ENCODE data around the gene RABAC1. TPM values are rescaled to one million over a fixed set of nuclear protein-coding genes. Genes with fewer than 3 reads are reported as not detected.

The RABAC1 gene
- total and polyA plus RNA-seq, 2 experiments from 2014 or later: 405 to 470 TPM

DNA sequence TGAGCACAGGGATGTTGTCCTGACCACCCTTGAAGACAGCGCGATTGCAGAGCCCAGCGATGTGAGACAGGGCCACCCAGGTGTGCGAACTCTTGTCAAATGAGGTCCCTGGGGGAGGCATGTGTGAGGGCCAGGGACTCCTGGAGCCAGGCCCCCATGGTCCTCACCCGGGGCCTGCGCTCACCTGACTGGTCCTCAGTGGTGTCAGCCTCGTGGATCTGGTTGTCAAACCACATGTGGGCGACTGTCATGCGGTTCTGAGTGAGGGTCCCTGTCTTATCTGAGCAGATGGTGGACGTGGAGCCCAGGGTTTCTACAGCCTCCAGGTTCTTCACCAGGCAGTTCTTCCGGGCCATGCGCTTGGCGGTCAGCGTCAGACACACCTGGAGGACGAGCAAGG lies 22.6 kb upstream of the RABAC1 start:
- Histone ChIP-seq H3K9me3 (ENCODE audit: low read depth) (no peaks in the 10 kb centered on the region), H3K4me1 (ENCODE audit: insufficient read depth) (no peaks in the 10 kb centered on the region), H3K36me3 (ENCODE audit: low read depth) (no peaks in the 10 kb centered on the region), H2AFZ (no peak overlapping the region), H3K9me2 (ENCODE audit: insufficient read depth) (no peaks in the 10 kb centered on the region), H3K27ac (no peak overlapping the region), H3K79me2 (ENCODE audit: insufficient read depth) (no peaks in the 10 kb centered on the region), H3K9ac (no peak overlapping the region), H3K4me3 (no peak overlapping the region), H3K27me3 (replicated peaks; ENCODE audit: insufficient read depth) (peaks cover under 1% of the 10 kb centered on the region; the same call in 1 of the 2 replicates), H3K4me2 (ENCODE audit: unreplicated experiment) (no peak overlapping the region), H3F3A (ENCODE audit: insufficient read depth) (no peaks in the 10 kb centered on the region), H4K20me1 (ENCODE audit: insufficient read depth) (no peaks in the 10 kb centered on the region)
- in situ Hi-C loops (cut with MboI): no loop called here
- no peak for DNase-seq
- 79% methylated on average over 12 to 15 of the region's 15 CpGs for WGBS, 2 experiments (ENCODE audit: low coverage in 1 of 2, low lambda C conversion rate in 2 of 2, missing lambda C conversion rate in 2 of 2)
- no peak for TF ChIP-seq EZH2phosphoT487 (IDR thresholded peaks at IDR 0.05; ENCODE audit: insufficient read depth, low read depth)
- TF ChIP-seq EZH2 (IDR thresholded peaks at IDR 0.05; ENCODE audit: insufficient read depth, poor library complexity, severe bottlenecking): no peak

DNA sequence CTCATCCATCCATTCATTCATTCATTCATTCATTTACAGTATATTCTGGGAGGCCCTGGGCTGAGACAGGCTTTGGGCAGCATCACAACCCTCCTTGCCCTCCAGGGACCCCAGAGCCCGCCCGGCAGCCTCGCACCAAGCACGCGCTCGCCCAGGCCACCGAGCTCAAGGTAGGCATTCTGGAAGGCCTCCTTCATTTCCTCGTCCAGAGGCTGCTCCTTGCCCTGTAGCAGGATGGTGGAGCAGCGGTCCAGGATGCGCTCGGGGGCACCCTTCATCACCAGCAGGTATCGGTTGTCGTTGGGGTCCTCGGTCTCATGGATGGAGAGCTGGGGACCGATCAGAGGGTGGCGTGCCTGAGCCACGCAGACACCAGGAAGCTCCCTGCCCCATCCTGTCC lies 19.3 kb upstream of the RABAC1 start:
- Histone ChIP-seq H3K9ac (no peak overlapping the region), H3K9me3 (ENCODE audit: low read depth) (no peaks in the 10 kb centered on the region), H3K4me3 (no peak overlapping the region), H3K27ac (no peak overlapping the region), H3K4me2 (ENCODE audit: unreplicated experiment) (no peak overlapping the region), H3K27me3 (replicated peaks; ENCODE audit: insufficient read depth) (no peaks in the 10 kb centered on the region; the same call in 1 of the 2 replicates), H3K36me3 (ENCODE audit: low read depth) (no peaks in the 10 kb centered on the region), H3F3A (ENCODE audit: insufficient read depth) (no peaks in the 10 kb centered on the region), H3K4me1 (ENCODE audit: insufficient read depth) (no peaks in the 10 kb centered on the region), H3K79me2 (ENCODE audit: insufficient read depth) (no peaks in the 10 kb centered on the region), H4K20me1 (ENCODE audit: insufficient read depth) (no peaks in the 10 kb centered on the region), H3K9me2 (ENCODE audit: insufficient read depth) (no peaks in the 10 kb centered on the region), H2AFZ (no peak overlapping the region)
- 87% methylated on average over 14 to 17 of the region's 17 CpGs for WGBS, 2 experiments (ENCODE audit: low coverage in 1 of 2, low lambda C conversion rate in 2 of 2, missing lambda C conversion rate in 2 of 2)
- no peak for TF ChIP-seq EZH2 (IDR thresholded peaks at IDR 0.05; ENCODE audit: insufficient read depth, poor library complexity, severe bottlenecking)
- TF ChIP-seq EZH2phosphoT487 (IDR thresholded peaks at IDR 0.05; ENCODE audit: insufficient read depth, low read depth): no peak
- in situ Hi-C loops (cut with MboI): no loop called here
- DNase-seq: no peak

DNA sequence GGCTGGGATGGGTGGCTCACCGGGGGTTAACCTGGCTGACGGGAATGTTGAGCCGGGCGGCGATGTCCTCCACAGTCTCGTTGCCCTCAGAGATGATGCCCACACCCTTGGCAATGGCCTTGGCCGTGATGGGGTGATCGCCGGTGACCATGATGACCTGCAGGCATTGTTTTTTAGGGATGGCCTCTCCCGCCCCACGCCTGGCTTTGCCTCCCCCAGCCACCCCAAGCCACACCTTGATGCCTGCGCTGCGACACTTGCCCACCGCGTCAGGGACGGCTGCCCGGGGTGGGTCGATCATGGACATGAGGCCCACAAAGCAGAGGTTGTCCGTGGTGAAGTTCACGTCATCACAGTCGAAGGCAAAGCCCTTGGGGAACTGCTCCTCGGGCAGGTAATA lies 18.8 kb upstream of the RABAC1 start:
- H3K4me2 ChIP-seq (ENCODE audit: unreplicated experiment): no peak overlapping the region
- no peak overlapping the region for H2AFZ ChIP-seq
- no peaks in the 10 kb centered on the region for H3K9me2 ChIP-seq (ENCODE audit: insufficient read depth)
- no peaks in the 10 kb centered on the region for H3K36me3 ChIP-seq (ENCODE audit: low read depth)
- no peak overlapping the region for H3K27ac ChIP-seq
- in situ Hi-C loops (cut with MboI): no loop called here
- no peak for DNase-seq
- H3K4me3 ChIP-seq: no peak overlapping the region
- no peaks in the 10 kb centered on the region for H4K20me1 ChIP-seq (ENCODE audit: insufficient read depth)
- 71 to 75% methylated on average over 19 to 22 of the region's 22 CpGs for WGBS, 2 experiments (ENCODE audit: low coverage in 1 of 2, low lambda C conversion rate in 2 of 2, missing lambda C conversion rate in 2 of 2)
- H3K27me3 ChIP-seq (replicated peaks; ENCODE audit: insufficient read depth): no peaks in the 10 kb centered on the region; the same call in 1 of the 2 replicates
- H3F3A ChIP-seq (ENCODE audit: insufficient read depth): no peaks in the 10 kb centered on the region
- H3K9ac ChIP-seq: no peak overlapping the region
- no peaks in the 10 kb centered on the region for H3K9me3 ChIP-seq (ENCODE audit: low read depth)
- no peak for TF ChIP-seq EZH2phosphoT487 (IDR thresholded peaks at IDR 0.05; ENCODE audit: insufficient read depth, low read depth)
- no peak for TF ChIP-seq EZH2 (IDR thresholded peaks at IDR 0.05; ENCODE audit: insufficient read depth, poor library complexity, severe bottlenecking)
- no peaks in the 10 kb centered on the region for H3K4me1 ChIP-seq (ENCODE audit: insufficient read depth)
- no peaks in the 10 kb centered on the region for H3K79me2 ChIP-seq (ENCODE audit: insufficient read depth)

DNA sequence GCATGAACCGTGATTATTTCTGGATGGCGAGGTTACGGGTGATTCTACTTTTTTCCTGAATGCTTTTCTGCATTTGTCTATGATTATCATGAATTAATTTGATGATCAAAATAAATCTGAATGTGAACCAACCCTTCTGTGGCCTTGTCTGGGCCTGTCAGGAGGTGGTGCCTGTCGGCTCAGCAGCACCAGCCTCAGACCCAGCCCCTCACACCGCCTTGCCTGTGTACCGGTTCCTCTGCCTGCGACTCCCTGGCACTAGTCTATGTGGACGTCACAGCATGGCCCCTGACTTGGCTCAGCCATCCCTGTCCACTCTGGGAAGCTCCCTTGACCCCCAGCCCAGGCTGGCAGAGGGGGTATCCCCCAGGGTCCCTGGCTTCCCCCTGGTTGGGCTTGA lies 15.5 kb upstream of the RABAC1 start:
- WGBS, 2 experiments (ENCODE audit: low coverage in 1 of 2, low lambda C conversion rate in 2 of 2, missing lambda C conversion rate in 2 of 2): 67 to 72% methylated on average over 8 of the region's 8 CpGs
- no peaks in the 10 kb centered on the region for H4K20me1 ChIP-seq (ENCODE audit: insufficient read depth)
- H3K79me2 ChIP-seq (ENCODE audit: insufficient read depth): no peaks in the 10 kb centered on the region
- H3K9me2 ChIP-seq (ENCODE audit: insufficient read depth): no peaks in the 10 kb centered on the region
- H3K4me1 ChIP-seq (ENCODE audit: insufficient read depth): no peaks in the 10 kb centered on the region
- H2AFZ ChIP-seq: no peak overlapping the region
- no peak overlapping the region for H3K4me2 ChIP-seq (ENCODE audit: unreplicated experiment)
- no peak overlapping the region for H3K9ac ChIP-seq
- H3K27ac ChIP-seq: no peak overlapping the region
- no peak for DNase-seq
- H3K4me3 ChIP-seq: no peak overlapping the region
- no peaks in the 10 kb centered on the region for H3K36me3 ChIP-seq (ENCODE audit: low read depth)
- no peak for TF ChIP-seq EZH2phosphoT487 (IDR thresholded peaks at IDR 0.05; ENCODE audit: insufficient read depth, low read depth)
- no peak for TF ChIP-seq EZH2 (IDR thresholded peaks at IDR 0.05; ENCODE audit: insufficient read depth, poor library complexity, severe bottlenecking)
- no peaks in the 10 kb centered on the region for H3K9me3 ChIP-seq (ENCODE audit: low read depth)
- H3K27me3 ChIP-seq (replicated peaks; ENCODE audit: insufficient read depth): no peaks in the 10 kb centered on the region; the same call in 1 of the 2 replicates
- no peaks in the 10 kb centered on the region for H3F3A ChIP-seq (ENCODE audit: insufficient read depth)
- in situ Hi-C loops (cut with MboI): no loop called here

DNA sequence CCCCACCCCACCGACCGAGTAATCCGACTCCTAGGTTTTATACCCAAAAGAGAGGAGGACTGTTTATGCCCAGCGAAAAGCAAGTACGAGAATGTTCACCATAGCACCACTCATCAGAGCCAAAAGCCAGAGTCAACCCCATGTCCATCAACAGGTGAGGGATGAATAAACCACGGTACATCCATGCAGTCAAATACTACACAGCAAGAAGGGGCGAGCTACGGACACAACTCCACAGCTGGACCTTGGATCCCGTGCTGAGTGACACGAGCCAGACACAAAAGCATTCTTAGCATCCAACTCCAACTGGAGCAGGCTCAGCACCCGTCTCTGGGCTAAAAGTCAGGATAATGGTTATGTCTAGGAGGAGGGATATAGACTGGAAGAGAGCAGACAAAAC lies 12.2 kb upstream of the RABAC1 start:
- Histone ChIP-seq H4K20me1 (ENCODE audit: insufficient read depth) (no peaks in the 10 kb centered on the region), H3K27ac (no peak overlapping the region), H3K9me2 (ENCODE audit: insufficient read depth) (no peaks in the 10 kb centered on the region), H3K4me3 (no peak overlapping the region), H3K9me3 (ENCODE audit: low read depth) (no peaks in the 10 kb centered on the region), H2AFZ (no peak overlapping the region), H3K36me3 (ENCODE audit: low read depth) (no peaks in the 10 kb centered on the region), H3F3A (ENCODE audit: insufficient read depth) (no peaks in the 10 kb centered on the region), H3K4me2 (ENCODE audit: unreplicated experiment) (no peak overlapping the region), H3K9ac (no peak overlapping the region), H3K27me3 (replicated peaks; ENCODE audit: insufficient read depth) (no peaks in the 10 kb centered on the region; the same call in 1 of the 2 replicates), H3K79me2 (ENCODE audit: insufficient read depth) (no peaks in the 10 kb centered on the region), H3K4me1 (ENCODE audit: insufficient read depth) (no peaks in the 10 kb centered on the region)
- TF ChIP-seq EZH2 (IDR thresholded peaks at IDR 0.05; ENCODE audit: insufficient read depth, poor library complexity, severe bottlenecking) (no peak), EZH2phosphoT487 (IDR thresholded peaks at IDR 0.05; ENCODE audit: insufficient read depth, low read depth) (no peak)
- 54 to 62% methylated on average over 11 of the region's 11 CpGs for WGBS, 2 experiments (ENCODE audit: low coverage in 1 of 2, low lambda C conversion rate in 2 of 2, missing lambda C conversion rate in 2 of 2)
- in situ Hi-C loops (cut with MboI): no loop called here
- no peak for DNase-seq

Measured in GM23248 (cell line).